Measurements from ENCODE around the gene FAM117B.
"Not testable (repeated sequence)": the region's sequence is repeated elsewhere in the genome, so short reads cannot be mapped to it uniquely, and the experiment has no call there.

FAM117B gene

GRCh38 chr2:202703091-202703490 lies 68.3 kb downstream of the FAM117B start:
- no peak for DNase-seq (ENCODE audit: low spot score)

- DNase-seq (ENCODE audit: low spot score) = no peak
Measured at GRCh38 chr2:202704248-202704647, 69.5 kb downstream of the FAM117B start.

GRCh38 chr2:202705446-202706020 lies 70.8 kb downstream of the FAM117B start:
- no peak for DNase-seq (ENCODE audit: low spot score)

GRCh38 chr2:202714971-202715935 lies 80.5 kb downstream of the FAM117B start:
- not testable (repeated sequence) for DNase-seq (ENCODE audit: low spot score)

GRCh38 chr2:202716114-202716718 lies 81.4 kb downstream of the FAM117B start:
- DNase-seq (ENCODE audit: low spot score) = no peak

- no peak for DNase-seq (ENCODE audit: low spot score)
Measured at GRCh38 chr2:202716953-202717597, 82.3 kb downstream of the FAM117B start.

GRCh38 chr2:202717598-202718310 lies 83.0 kb downstream of the FAM117B start:
- DNase-seq (ENCODE audit: low spot score) = no peak

GRCh38 chr2:202718614-202719013 lies 83.8 kb downstream of the FAM117B start:
- peak; percentile 15 for DNase-seq (ENCODE audit: low spot score)

- no peak for DNase-seq (ENCODE audit: low spot score)
Measured at GRCh38 chr2:202720226-202720625, 85.5 kb downstream of the FAM117B start.

GRCh38 chr2:202721621-202722020 lies 86.9 kb downstream of the FAM117B start:
- DNase-seq (ENCODE audit: low spot score) = no peak

- no peak for DNase-seq (ENCODE audit: low spot score)
Measured at GRCh38 chr2:202723746-202724145, 89.0 kb downstream of the FAM117B start.

- no peak for DNase-seq (ENCODE audit: low spot score)
Measured at GRCh38 chr2:202726070-202726469, 91.3 kb downstream of the FAM117B start.

GRCh38 chr2:202736826-202737225 lies 102.1 kb downstream of the FAM117B start:
- no peak for DNase-seq (ENCODE audit: low spot score)

GRCh38 chr2:202743613-202744012 lies 108.8 kb downstream of the FAM117B start:
- no peak for DNase-seq (ENCODE audit: low spot score)

GRCh38 chr2:202749477-202749876 lies 114.7 kb downstream of the FAM117B start:
- DNase-seq (ENCODE audit: low spot score) = no peak

GRCh38 chr2:202750763-202751427 lies 116.1 kb downstream of the FAM117B start:
- no peak for DNase-seq (ENCODE audit: low spot score)

GRCh38 chr2:202752071-202752470 lies 117.3 kb downstream of the FAM117B start:
- DNase-seq (ENCODE audit: low spot score) = no peak

- DNase-seq (ENCODE audit: low spot score) = no peak
Measured at GRCh38 chr2:202754936-202755335, 120.2 kb downstream of the FAM117B start.

- DNase-seq (ENCODE audit: low spot score) = no peak
Measured at GRCh38 chr2:202756598-202756997, 121.8 kb downstream of the FAM117B start.

GRCh38 chr2:202757339-202757738 lies 122.6 kb downstream of the FAM117B start:
- DNase-seq (ENCODE audit: low spot score) = no peak

- DNase-seq (ENCODE audit: low spot score) = no peak
Measured at GRCh38 chr2:202758128-202758527, 123.4 kb downstream of the FAM117B start.

All from iPS-NIHi11 (cell line).